ENCODE measurements around the gene PCDHGB2. TPM values are rescaled to one million over a fixed set of nuclear protein-coding genes. Genes with fewer than 3 reads are reported as not detected.
"Not testable (repeated sequence)": the region's sequence is repeated elsewhere in the genome, so short reads cannot be mapped to it uniquely, and the experiment has no call there.

The PCDHGB2 gene
- total RNA-seq, 1 experiment from 2014 or later: not detected

DNA sequence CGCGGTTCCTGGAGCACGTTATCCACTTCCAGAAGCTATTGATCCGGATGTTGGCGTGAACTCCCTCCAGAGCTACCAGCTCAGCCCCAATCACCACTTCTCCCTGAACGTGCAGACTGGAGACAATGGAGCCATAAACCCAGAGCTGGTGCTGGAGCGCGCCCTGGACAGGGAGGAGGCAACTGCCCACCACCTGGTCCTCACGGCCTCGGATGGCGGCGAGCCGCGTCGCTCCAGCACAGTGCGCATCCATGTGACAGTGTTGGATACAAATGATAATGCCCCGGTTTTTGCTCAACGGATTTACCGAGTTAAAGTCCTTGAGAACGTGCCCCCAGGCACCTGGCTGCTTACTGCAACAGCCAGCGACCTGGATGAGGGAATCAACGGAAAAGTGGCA lies 43.6 kb downstream of the PCDHGB2 start:
- DNase-seq (ENCODE audit: low spot score): no peak
- in situ Hi-C loops (cut with HindIII; ENCODE audit: low sequenced_read_pairs): no loop called here

DNA sequence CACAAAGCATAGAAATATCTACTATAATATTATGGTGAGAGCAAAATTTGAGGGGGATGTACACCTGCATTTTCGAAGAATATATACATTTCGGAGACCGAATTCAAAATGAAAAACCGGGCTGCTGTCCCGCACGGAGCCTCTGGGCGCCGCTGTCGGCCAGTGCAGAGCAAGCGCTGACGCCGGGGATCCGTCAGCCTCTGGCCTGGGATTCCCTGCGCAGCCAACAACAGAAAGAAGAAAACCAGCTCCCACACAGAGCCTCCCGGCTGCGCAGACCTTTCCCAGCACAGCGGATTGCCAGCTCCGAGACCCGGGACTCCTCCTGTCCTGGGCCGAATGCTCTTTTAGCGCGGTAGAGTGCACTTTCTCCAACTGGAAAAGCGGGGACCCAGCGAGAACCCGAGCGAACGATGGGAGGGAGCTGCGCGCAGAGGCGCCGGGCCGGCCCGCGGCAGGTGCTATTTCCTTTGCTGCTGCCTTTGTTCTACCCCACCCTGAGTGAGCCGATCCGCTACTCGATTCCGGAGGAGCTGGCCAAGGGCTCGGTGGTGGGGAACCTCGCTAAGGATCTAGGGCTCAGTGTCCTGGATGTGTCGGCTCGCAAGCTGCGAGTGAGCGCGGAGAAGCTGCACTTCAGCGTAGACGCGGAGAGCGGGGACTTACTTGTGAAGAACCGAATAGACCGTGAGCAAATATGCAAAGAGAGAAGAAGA lies 48.2 kb downstream of the PCDHGB2 start, which contains the start of gene PCDHGB6:
PCDHGB6 (plus strand) TSS at position 232 of the 716 bp plus-strand sequence; CDS start at position 414, 182 bp downstream.
- peak; percentile 9 for DNase-seq (ENCODE audit: low spot score)
- in situ Hi-C loops (cut with HindIII; ENCODE audit: low sequenced_read_pairs): not testable (repeated sequence)

DNA sequence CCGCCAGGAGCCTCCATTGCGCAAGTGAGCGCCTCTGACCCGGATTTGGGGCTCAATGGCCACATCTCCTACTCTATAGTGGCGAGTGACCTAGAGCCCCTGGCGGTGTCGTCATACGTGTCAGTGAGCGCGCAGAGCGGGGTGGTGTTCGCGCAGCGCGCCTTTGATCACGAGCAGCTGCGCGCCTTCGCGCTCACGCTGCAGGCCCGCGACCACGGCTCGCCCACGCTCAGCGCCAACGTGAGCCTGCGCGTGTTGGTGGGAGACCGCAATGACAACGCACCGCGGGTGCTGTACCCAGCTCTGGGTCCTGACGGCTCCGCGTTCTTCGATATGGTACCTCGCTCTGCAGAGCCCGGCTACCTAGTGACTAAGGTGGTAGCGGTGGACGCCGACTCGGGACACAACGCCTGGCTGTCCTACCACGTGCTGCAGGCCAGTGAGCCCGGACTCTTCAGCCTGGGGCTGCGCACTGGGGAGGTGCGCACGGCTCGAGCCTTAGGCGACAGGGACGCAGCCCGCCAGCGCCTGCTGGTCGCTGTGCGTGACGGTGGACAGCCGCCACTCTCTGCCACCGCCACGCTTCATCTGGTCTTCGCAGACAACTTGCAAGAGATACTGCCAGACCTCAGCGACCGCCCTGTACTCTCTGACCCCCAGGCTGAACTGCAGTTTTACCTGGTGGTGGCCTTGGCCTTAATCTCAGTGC lies 50.0 kb downstream of the PCDHGB2 start:
- in situ Hi-C loops (cut with HindIII; ENCODE audit: low sequenced_read_pairs): no loop called here
- DNase-seq (ENCODE audit: low spot score): no peak

DNA sequence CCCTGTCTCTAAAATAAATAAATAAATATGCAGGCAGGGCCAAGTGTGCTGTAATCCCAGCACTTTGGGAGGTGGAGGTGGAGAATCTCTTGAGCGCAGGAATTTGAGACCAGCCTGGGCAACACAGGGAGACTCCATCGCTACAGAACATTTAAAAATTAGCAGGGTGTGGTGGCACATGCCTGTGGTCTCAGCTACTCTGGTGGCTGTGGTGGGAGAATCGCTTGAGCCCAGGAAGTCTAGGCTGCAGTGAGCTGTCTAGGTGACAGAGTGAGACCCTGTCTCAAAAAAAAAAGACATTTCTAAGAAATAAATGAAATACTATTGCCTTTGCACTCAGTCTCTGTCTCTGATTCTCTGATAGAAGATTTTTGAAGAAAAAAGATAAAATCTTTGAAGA lies 51.8 kb downstream of the PCDHGB2 start:
- no peak for DNase-seq (ENCODE audit: low spot score)
- in situ Hi-C loops (cut with HindIII; ENCODE audit: low sequenced_read_pairs): no loop called here

Other genes starting within 250 kb of the PCDHGB2 start
- gene PCDHB4, start 238.2 kb upstream of the PCDHGB2 start, total RNA-seq (2014; rRNA removed; shearing (Covaris generic)): 0.06 TPM in 1 of 2 replicates, not detected in the other
- gene PCDHB5, start 224.8 kb upstream of the PCDHGB2 start, total RNA-seq (2014; rRNA removed; shearing (Covaris generic)): not detected in 2 replicates
- not detected in 2 replicates for gene PCDHB6, start 209.9 kb upstream of the PCDHGB2 start, total RNA-seq (2014; rRNA removed; shearing (Covaris generic))
- gene PCDHB7, start 187.3 kb upstream of the PCDHGB2 start, total RNA-seq (2014; rRNA removed; shearing (Covaris generic)): not detected in 2 replicates
- gene PCDHB8, start 182.2 kb upstream of the PCDHGB2 start, total RNA-seq (2014; rRNA removed; shearing (Covaris generic)): 0.10 TPM in 1 of 2 replicates, not detected in the other
- gene PCDHB16, start 177.6 kb upstream of the PCDHGB2 start, total RNA-seq (2014; rRNA removed; shearing (Covaris generic)): 0.25 and 1.3 TPM in 2 replicates
- gene PCDHB9, start 172.8 kb upstream of the PCDHGB2 start, total RNA-seq (2014; rRNA removed; shearing (Covaris generic)): 0.18 and 7.3 TPM in 2 replicates
- gene PCDHB10, start 167.6 kb upstream of the PCDHGB2 start, total RNA-seq (2014; rRNA removed; shearing (Covaris generic)): 0.44 TPM in 1 of 2 replicates, not detected in the other
- 0.10 and 1.4 TPM in 2 replicates for gene PCDHB11, start 160.4 kb upstream of the PCDHGB2 start, total RNA-seq (2014; rRNA removed; shearing (Covaris generic))
- gene PCDHB12, start 151.3 kb upstream of the PCDHGB2 start, total RNA-seq (2014; rRNA removed; shearing (Covaris generic)): not detected in 2 replicates
- gene PCDHB13, start 146.1 kb upstream of the PCDHGB2 start, total RNA-seq (2014; rRNA removed; shearing (Covaris generic)): not detected in 2 replicates
- gene PCDHB14, start 136.7 kb upstream of the PCDHGB2 start, total RNA-seq (2014; rRNA removed; shearing (Covaris generic)): 0.27 and 0.55 TPM in 2 replicates
- not detected in 2 replicates for gene PCDHB15, start 114.6 kb upstream of the PCDHGB2 start, total RNA-seq (2014; rRNA removed; shearing (Covaris generic))
- not detected in 2 replicates for gene SLC25A2, start 55.9 kb upstream of the PCDHGB2 start, total RNA-seq (2014; rRNA removed; shearing (Covaris generic))
- gene TAF7, start 39.2 kb upstream of the PCDHGB2 start, total RNA-seq (2014; rRNA removed; shearing (Covaris generic)): 131 and 164 TPM in 2 replicates
- not detected in 2 replicates for gene PCDHGA1, start 29.5 kb upstream of the PCDHGB2 start, total RNA-seq (2014; rRNA removed; shearing (Covaris generic))
- not detected in 2 replicates for gene PCDHGA2, start 21.2 kb upstream of the PCDHGB2 start, total RNA-seq (2014; rRNA removed; shearing (Covaris generic))
- not detected in 2 replicates for gene PCDHGA3, start 16.2 kb upstream of the PCDHGB2 start, total RNA-seq (2014; rRNA removed; shearing (Covaris generic))
- not detected in 2 replicates for gene PCDHGB1, start 9.9 kb upstream of the PCDHGB2 start, total RNA-seq (2014; rRNA removed; shearing (Covaris generic))
- gene PCDHGA4, start 5.0 kb upstream of the PCDHGB2 start, total RNA-seq (2014; rRNA removed; shearing (Covaris generic)): 0.06 TPM in 1 of 2 replicates, not detected in the other
- 0.24 TPM in 1 of 2 replicates, not detected in the other for gene PCDHGA5, start 4.2 kb downstream of the PCDHGB2 start, total RNA-seq (2014; rRNA removed; shearing (Covaris generic))
- gene PCDHGB3, start 10.2 kb downstream of the PCDHGB2 start, total RNA-seq (2014; rRNA removed; shearing (Covaris generic)): not detected in 2 replicates
- 0.92 TPM in 1 of 2 replicates, not detected in the other for gene PCDHGA6, start 13.9 kb downstream of the PCDHGB2 start, total RNA-seq (2014; rRNA removed; shearing (Covaris generic))
- not detected in 2 replicates for gene PCDHGA7, start 22.7 kb downstream of the PCDHGB2 start, total RNA-seq (2014; rRNA removed; shearing (Covaris generic))
- not detected in 2 replicates for gene PCDHGB4, start 27.7 kb downstream of the PCDHGB2 start, total RNA-seq (2014; rRNA removed; shearing (Covaris generic))
- not detected in 2 replicates for gene PCDHGA8, start 32.6 kb downstream of the PCDHGB2 start, total RNA-seq (2014; rRNA removed; shearing (Covaris generic))
- gene PCDHGB5, start 38.0 kb downstream of the PCDHGB2 start, total RNA-seq (2014; rRNA removed; shearing (Covaris generic)): not detected in 2 replicates
- gene PCDHGA9, start 42.8 kb downstream of the PCDHGB2 start, total RNA-seq (2014; rRNA removed; shearing (Covaris generic)): not detected in 2 replicates
- not detected in 2 replicates for gene PCDHGB6, start 48.0 kb downstream of the PCDHGB2 start, total RNA-seq (2014; rRNA removed; shearing (Covaris generic))
- gene PCDHGA10, start 53.0 kb downstream of the PCDHGB2 start, total RNA-seq (2014; rRNA removed; shearing (Covaris generic)): 0.31 and 0.71 TPM in 2 replicates
- 0.68 TPM in 1 of 2 replicates, not detected in the other for gene PCDHGB7, start 57.7 kb downstream of the PCDHGB2 start, total RNA-seq (2014; rRNA removed; shearing (Covaris generic))
- not detected in 2 replicates for gene PCDHGA11, start 61.1 kb downstream of the PCDHGB2 start, total RNA-seq (2014; rRNA removed; shearing (Covaris generic))
- not detected in 2 replicates for gene PCDHGA12, start 70.5 kb downstream of the PCDHGB2 start, total RNA-seq (2014; rRNA removed; shearing (Covaris generic))
- 1.0 and 7.7 TPM in 2 replicates for gene PCDHGC3, start 116.0 kb downstream of the PCDHGB2 start, total RNA-seq (2014; rRNA removed; shearing (Covaris generic))
- not detected in 2 replicates for gene PCDHGC4, start 125.0 kb downstream of the PCDHGB2 start, total RNA-seq (2014; rRNA removed; shearing (Covaris generic))
- gene PCDHGC5, start 129.1 kb downstream of the PCDHGB2 start, total RNA-seq (2014; rRNA removed; shearing (Covaris generic)): 0.14 and 0.18 TPM in 2 replicates

All from G401 (cell line).